Caco-2 (cell line): ENCODE measurements around the gene ATP1A4. TPM values are rescaled to one million over a fixed set of nuclear protein-coding genes. Genes with fewer than 3 reads are reported as not detected.
A peak's percentile ranks its signal among the peaks of the same experiment; 100 is the strongest.

Experiments
- BruUV-seq: library from RNA; stranded (reverse); fragments of 400-500 nt; replicated peaks from 2 replicates; lab custom pipeline; 2021; lab: Mats Ljungman, UMichigan
- CTCF ChIA-PET: fragments of 300-600 bp; sonication (Branson Sonifier 250); formaldehyde crosslinking; loops from one replicate; lab custom pipeline; 2022; ENCODE audit warnings: antibody characterized with exemption; lab: Charles Lee
- POLR2A ChIA-PET: fragments of 300-600 bp; sonication (Branson Sonifier 250); formaldehyde crosslinking; loops from one replicate; lab custom pipeline; 2022; ENCODE audit warnings: antibody characterized with exemption; lab: Charles Lee
- DNase-seq, 2 experiments: peaks; one replicate each; pipeline versions ENCODE4 v3.0.0 to v3.0.0-alpha.2; 2020 to 2022
- H3K27me3 ChIP-seq: replicated peaks from 2 replicates; pipeline ENCODE4 v1.6.0; 2011; ENCODE audit warnings: low read length; ENCODE audit not compliant: control insufficient read depth, insufficient read depth
- H3K36me3 ChIP-seq: 2 replicates; pipeline ENCODE4 v1.5.1; 2011; ENCODE audit warnings: low read length; ENCODE audit not compliant: control insufficient read depth, insufficient read depth
- H3K4me1 ChIP-seq: fragments of 250-450 bp; sonication (Bioruptor Pico); 2 replicates; pipeline ENCODE4 v1.5.1; 2020; ENCODE audit warnings: mild to moderate bottlenecking
- H3K4me3 ChIP-seq: 2 replicates; pipeline ENCODE4 v1.5.1; 2011; ENCODE audit warnings: low read depth, mild to moderate bottlenecking, control low read depth, low read length
- H3K9me3 ChIP-seq: fragments of 250-450 bp; sonication (Bioruptor Pico); 2 replicates; pipeline ENCODE4 v1.5.1; 2020; ENCODE audit warnings: mild to moderate bottlenecking, moderate library complexity
- H3K27ac Mint-ChIP-seq: one replicate; pipeline ENCODE4 v1.8.0; 2022; ENCODE audit warnings: mixed read lengths; ENCODE audit not compliant: unreplicated experiment
- H3K27me3 Mint-ChIP-seq: one replicate; pipeline ENCODE4 v1.8.0; 2022; ENCODE audit warnings: mixed read lengths; ENCODE audit not compliant: insufficient read depth, unreplicated experiment
- H3K36me3 Mint-ChIP-seq: one replicate; pipeline ENCODE4 v1.8.0; 2022; ENCODE audit warnings: mild to moderate bottlenecking, mixed read lengths; ENCODE audit not compliant: insufficient read depth, unreplicated experiment
- H3K4me1 Mint-ChIP-seq: one replicate; pipeline ENCODE4 v1.8.0; 2022; ENCODE audit warnings: low read depth, mixed read lengths; ENCODE audit not compliant: unreplicated experiment
- H3K4me3 Mint-ChIP-seq: one replicate; pipeline ENCODE4 v1.8.0; 2022; ENCODE audit warnings: mild to moderate bottlenecking, moderate library complexity, mixed read lengths; ENCODE audit not compliant: unreplicated experiment
- H3K9me3 Mint-ChIP-seq: one replicate; pipeline ENCODE4 v1.8.0; 2022; ENCODE audit warnings: mixed read lengths; ENCODE audit not compliant: unreplicated experiment
- intact Hi-C: fragments of 100-400 bp; cut with micrococcal nuclease; formaldehyde crosslinking; loops from one replicate; pipeline ENCODE4 v1.10.0; 2022; ENCODE audit not compliant: unreplicated experiment
- total RNA-seq: library from RNA; stranded (reverse); gene quantifications from 2 replicates; pipeline ENCODE4 v1.2.3, GENCODE V29; 2022
- TF ChIP-seq, protein P1 (sequence below), 2 experiments: fragments of 200-600 bp in 1 of 2; IDR thresholded peaks; 1 replicate in 1 of 2; 2 replicates in 1 of 2; pipeline versions ENCODE4 v1.5.1 to v1.8.0; 2011 to 2022; ENCODE audit warnings: antibody characterized with exemption in 1 of 2, control low read depth in 1 of 2, inconsistent platforms in 1 of 2, low read depth in 1 of 2, low read length in 1 of 2, mild to moderate bottlenecking in 1 of 2, moderate library complexity in 1 of 2; ENCODE audit not compliant: insufficient read depth in 1 of 2, severe bottlenecking in 1 of 2, unreplicated experiment in 1 of 2

Gene ATP1A4
- total RNA-seq, 1 experiment from 2014 or later: not detected

DNA sequence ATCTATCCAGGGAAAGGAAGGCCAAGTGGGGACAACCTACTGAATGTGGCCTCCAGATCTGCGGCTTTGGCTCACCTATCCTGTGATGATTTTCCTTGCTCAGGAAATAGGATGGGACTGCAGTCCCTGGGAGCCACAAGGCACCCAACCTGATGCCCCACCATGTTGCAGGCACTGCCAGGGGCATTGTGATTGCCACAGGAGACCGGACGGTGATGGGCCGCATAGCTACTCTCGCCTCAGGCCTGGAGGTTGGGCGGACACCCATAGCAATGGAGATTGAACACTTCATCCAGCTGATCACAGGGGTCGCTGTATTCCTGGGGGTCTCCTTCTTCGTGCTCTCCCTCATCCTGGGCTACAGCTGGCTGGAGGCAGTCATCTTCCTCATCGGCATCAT is 24.0 kb upstream of the ATP1A4 start:
- H3K27me3 ChIP-seq: no peaks in the 10 kb centered on the region
- no peak overlapping the region for H3K4me3 ChIP-seq
- DNase-seq: no peak
- intact Hi-C loops: no loop called here
- no peaks in the 10 kb centered on the region for H3K36me3 Mint-ChIP-seq
- peaks cover 31% of the 10 kb centered on the region for H3K4me1 Mint-ChIP-seq
- peaks cover 26% of the 10 kb centered on the region for H3K4me1 ChIP-seq
- H3K4me3 Mint-ChIP-seq: no peak overlapping the region
- ChIA-PET POLR2A (no interaction called here), CTCF (interaction anchor here (1.0 kb wide), 1 partner anchor 40 kb away, joined by 3 read pairs; no protein-coding TSS in a partner anchor)
- H3K9me3 Mint-ChIP-seq: no peaks in the 10 kb centered on the region
- no peak overlapping the region for H3K27ac Mint-ChIP-seq
- H3K27me3 Mint-ChIP-seq: no peaks in the 10 kb centered on the region
- TF ChIP-seq, protein P1, sequence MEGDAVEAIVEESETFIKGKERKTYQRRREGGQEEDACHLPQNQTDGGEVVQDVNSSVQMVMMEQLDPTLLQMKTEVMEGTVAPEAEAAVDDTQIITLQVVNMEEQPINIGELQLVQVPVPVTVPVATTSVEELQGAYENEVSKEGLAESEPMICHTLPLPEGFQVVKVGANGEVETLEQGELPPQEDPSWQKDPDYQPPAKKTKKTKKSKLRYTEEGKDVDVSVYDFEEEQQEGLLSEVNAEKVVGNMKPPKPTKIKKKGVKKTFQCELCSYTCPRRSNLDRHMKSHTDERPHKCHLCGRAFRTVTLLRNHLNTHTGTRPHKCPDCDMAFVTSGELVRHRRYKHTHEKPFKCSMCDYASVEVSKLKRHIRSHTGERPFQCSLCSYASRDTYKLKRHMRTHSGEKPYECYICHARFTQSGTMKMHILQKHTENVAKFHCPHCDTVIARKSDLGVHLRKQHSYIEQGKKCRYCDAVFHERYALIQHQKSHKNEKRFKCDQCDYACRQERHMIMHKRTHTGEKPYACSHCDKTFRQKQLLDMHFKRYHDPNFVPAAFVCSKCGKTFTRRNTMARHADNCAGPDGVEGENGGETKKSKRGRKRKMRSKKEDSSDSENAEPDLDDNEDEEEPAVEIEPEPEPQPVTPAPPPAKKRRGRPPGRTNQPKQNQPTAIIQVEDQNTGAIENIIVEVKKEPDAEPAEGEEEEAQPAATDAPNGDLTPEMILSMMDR (IDR thresholded peaks at IDR 0.05; ENCODE audit: insufficient read depth in 1 of 2, low read depth in 1 of 2, low read length in 1 of 2, severe bottlenecking in 1 of 2, unreplicated experiment in 1 of 2): no peak
- no peaks in the 10 kb centered on the region for H3K9me3 ChIP-seq
- no peaks in the 10 kb centered on the region for H3K36me3 ChIP-seq
- BruUV-seq: no TSS peak

DNA sequence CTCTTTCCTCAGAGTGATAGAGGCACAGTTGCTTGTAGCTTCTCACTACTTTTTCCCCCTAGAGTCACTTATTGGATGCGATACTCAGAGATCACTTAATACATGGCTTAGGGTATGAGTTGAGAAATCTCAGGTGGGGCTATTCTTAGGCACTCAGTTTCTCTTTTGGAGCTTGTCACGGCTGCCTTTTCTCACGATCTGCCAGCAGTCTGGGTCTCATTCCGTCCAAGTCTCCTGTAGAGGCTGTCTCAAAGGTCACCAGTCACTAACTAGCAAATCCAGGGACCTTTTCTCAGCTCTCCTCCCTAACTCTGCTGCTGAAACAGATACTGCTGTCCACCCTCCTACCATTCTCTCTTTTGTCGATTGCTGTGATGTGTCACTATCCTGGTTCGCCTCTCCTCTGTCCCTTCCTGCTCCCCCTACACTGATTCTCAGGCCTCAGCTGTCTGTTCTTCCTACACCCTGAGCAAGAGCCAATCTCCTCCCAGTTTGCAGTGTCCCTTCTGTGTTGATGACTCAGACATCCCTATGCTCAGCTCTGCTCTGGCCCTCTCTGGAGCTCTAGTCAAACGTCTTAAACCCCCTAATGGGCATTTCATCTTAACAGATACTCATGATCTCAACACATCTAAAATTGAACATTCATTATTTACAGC is 23.4 kb upstream of the ATP1A4 start:
- peaks cover 26% of the 10 kb centered on the region for H3K4me1 ChIP-seq
- H3K27ac Mint-ChIP-seq: peak overlapping the region; percentile 61
- no peaks in the 10 kb centered on the region for H3K36me3 ChIP-seq
- no peaks in the 10 kb centered on the region for H3K27me3 Mint-ChIP-seq
- H3K27me3 ChIP-seq: no peaks in the 10 kb centered on the region
- intact Hi-C loops: no loop called here
- DNase-seq: no peak
- BruUV-seq: no TSS peak
- H3K9me3 ChIP-seq: no peaks in the 10 kb centered on the region
- no peaks in the 10 kb centered on the region for H3K36me3 Mint-ChIP-seq
- peaks cover 31% of the 10 kb centered on the region for H3K4me1 Mint-ChIP-seq
- H3K9me3 Mint-ChIP-seq: no peaks in the 10 kb centered on the region
- H3K4me3 Mint-ChIP-seq: no peak overlapping the region
- POLR2A ChIA-PET: no interaction called here
- CTCF ChIA-PET: interaction anchor here (0.5 to 1.0 kb wide), 2 partner anchors 22 to 39 kb away, joined by 3 read pairs; no protein-coding TSS in a partner anchor
- no peak overlapping the region for H3K4me3 ChIP-seq
- TF ChIP-seq, protein P1 (IDR thresholded peaks at IDR 0.05; ENCODE audit: insufficient read depth in 1 of 2, low read depth in 1 of 2, low read length in 1 of 2, severe bottlenecking in 1 of 2, unreplicated experiment in 1 of 2): no peak

DNA sequence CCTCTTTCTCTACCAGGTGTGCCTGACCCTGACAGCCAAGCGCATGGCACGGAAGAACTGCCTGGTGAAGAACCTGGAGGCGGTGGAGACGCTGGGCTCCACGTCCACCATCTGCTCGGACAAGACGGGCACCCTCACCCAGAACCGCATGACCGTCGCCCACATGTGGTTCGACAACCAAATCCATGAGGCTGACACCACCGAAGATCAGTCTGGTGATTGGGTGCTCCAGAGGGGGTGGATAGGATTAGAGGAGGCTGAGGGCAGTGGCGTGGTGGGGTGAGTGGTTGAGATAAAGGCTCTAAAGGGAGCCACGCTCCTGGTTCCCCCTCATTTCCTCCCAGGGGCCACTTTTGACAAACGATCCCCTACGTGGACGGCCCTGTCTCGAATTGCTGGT is 22.8 kb upstream of the ATP1A4 start:
- intact Hi-C loops: no loop called here
- ChIA-PET CTCF (interaction anchor here (0.5 kb wide), 1 partner anchor 22 kb away, joined by 3 read pairs; no protein-coding TSS in a partner anchor), POLR2A (no interaction called here)
- H3K4me3 Mint-ChIP-seq: no peak overlapping the region
- no peaks in the 10 kb centered on the region for H3K36me3 Mint-ChIP-seq
- peaks cover 31% of the 10 kb centered on the region for H3K4me1 Mint-ChIP-seq
- TF ChIP-seq, protein P1 (IDR thresholded peaks at IDR 0.05; ENCODE audit: insufficient read depth in 1 of 2, low read depth in 1 of 2, low read length in 1 of 2, severe bottlenecking in 1 of 2, unreplicated experiment in 1 of 2): no peak
- no peaks in the 10 kb centered on the region for H3K27me3 Mint-ChIP-seq
- H3K36me3 ChIP-seq: no peaks in the 10 kb centered on the region
- no peak overlapping the region for H3K27ac Mint-ChIP-seq
- H3K27me3 ChIP-seq: no peaks in the 10 kb centered on the region
- H3K4me3 ChIP-seq: no peak overlapping the region
- no peaks in the 10 kb centered on the region for H3K9me3 Mint-ChIP-seq
- no peak for DNase-seq
- no TSS peak for BruUV-seq
- no peaks in the 10 kb centered on the region for H3K9me3 ChIP-seq
- H3K4me1 ChIP-seq: peaks cover 25% of the 10 kb centered on the region
